Astrocyte of the spinal cord (primary cell): ENCODE measurements around the gene SEC14L5.

Source experiments
- DNase-seq: peaks from one replicate; pipeline ENCODE4 v3.0.0; 2011; ENCODE audit warnings: low read depth, low spot score
- H3K4me3 ChIP-seq: 2 replicates; pipeline ENCODE4 v1.5.1; 2011; ENCODE audit warnings: low read depth, mild to moderate bottlenecking, low read length, moderate library complexity
- CTCF ChIP-seq: IDR thresholded peaks from 2 replicates; pipeline ENCODE4 v1.5.1; 2012; ENCODE audit warnings: low read depth, mild to moderate bottlenecking, low read length, inconsistent platforms
- in situ Hi-C: cut with HindIII; loops from 2 replicates; pipeline ENCODE4 v1.10.0; 2017; ENCODE audit warnings: low sequenced_read_pairs

SEC14L5 gene

GRCh38 chr16:5001986-5002385, 43.9 kb downstream of the SEC14L5 start:
- TF ChIP-seq CTCF: no peak
- DNase-seq: no peak
- no peak overlapping the region for H3K4me3 ChIP-seq
- in situ Hi-C loops: no loop called here

- no peak overlapping the region for H3K4me3 ChIP-seq
- no peak for TF ChIP-seq CTCF
- DNase-seq: no peak
- in situ Hi-C loops: no loop called here
Measured at GRCh38 chr16:5002699-5003143, 44.6 kb downstream of the SEC14L5 start.

- no peak overlapping the region for H3K4me3 ChIP-seq
- no peak for TF ChIP-seq CTCF
- DNase-seq: no peak
- in situ Hi-C loops: no loop called here
Measured at GRCh38 chr16:5003211-5003610, 45.1 kb downstream of the SEC14L5 start.

GRCh38 chr16:5003828-5004227, 45.7 kb downstream of the SEC14L5 start:
- no peak for DNase-seq
- TF ChIP-seq CTCF: no peak
- in situ Hi-C loops: no loop called here

GRCh38 chr16:5004311-5004710, 46.2 kb downstream of the SEC14L5 start:
- TF ChIP-seq CTCF: no peak
- in situ Hi-C loops: no loop called here
- no peak for DNase-seq
- no peak overlapping the region for H3K4me3 ChIP-seq

More at GRCh38 chr16:5003828-5004227, 45.7 kb downstream of the SEC14L5 start:
- H3K4me3 ChIP-seq: no peak overlapping the region

GRCh38 chr16:5005916-5006315, 47.8 kb downstream of the SEC14L5 start:
- in situ Hi-C loops: no loop called here
- no peak for TF ChIP-seq CTCF
- H3K4me3 ChIP-seq: no peak overlapping the region
- DNase-seq: no peak
